K562 (cell line): Measurements from ENCODE around the gene BIK. TPM values are rescaled to one million over a fixed set of nuclear protein-coding genes. Genes with fewer than 3 reads are reported as not detected.

ENCODE experiments used
- ARNT ChIP-seq, 2 experiments: fragments of 450-650 bp; IDR thresholded peaks; 2 replicates each; pipeline ENCODE4 v1.6.1; 2016; ENCODE audit warnings: mild to moderate bottlenecking in 1 of 2
- BACH1 ChIP-seq: fragments of 200-800 bp; sonication (Bioruptor generic); IDR thresholded peaks from 2 replicates; pipeline ENCODE4 v1.6.1; 2016; ENCODE audit warnings: missing genetic modification characterization, missing compliant biosample characterization
- CBFA2T3 ChIP-seq: fragments of 450-650 bp; IDR thresholded peaks from 2 replicates; pipeline ENCODE4 v1.6.1; 2017
- CHAMP1 ChIP-seq: fragments of 450-650 bp; IDR thresholded peaks from 2 replicates; pipeline ENCODE4 v1.6.1; 2016; ENCODE audit warnings: mild to moderate bottlenecking
- E2F3 ChIP-seq: fragments of 250-450 bp; sonication (Bioruptor Pico); IDR thresholded peaks from 2 replicates; pipeline ENCODE4 v1.4.0; 2020; ENCODE audit warnings: mild to moderate bottlenecking
- ESRRB ChIP-seq: fragments of 250-450 bp; sonication (Bioruptor Pico); IDR thresholded peaks from 2 replicates; pipeline ENCODE4 v1.5.0; 2020; ENCODE audit warnings: mild to moderate bottlenecking, moderate library complexity, borderline replicate concordance
- ILK ChIP-seq: fragments of 450-650 bp; IDR thresholded peaks from 2 replicates; pipeline ENCODE4 v1.6.1; 2016; ENCODE audit warnings: missing genetic modification characterization, low read depth, mild to moderate bottlenecking, missing compliant biosample characterization, moderate library complexity, borderline replicate concordance
- MTA3 ChIP-seq: fragments of 450-650 bp; formaldehyde crosslinking; IDR thresholded peaks from 2 replicates; pipeline ENCODE4 v1.6.1; 2017; ENCODE audit warnings: mild to moderate bottlenecking, borderline replicate concordance
- NCOA4 ChIP-seq: fragments of 450-650 bp; IDR thresholded peaks from 2 replicates; pipeline ENCODE4 v1.6.1; 2018; ENCODE audit warnings: mild to moderate bottlenecking; ENCODE audit not compliant: partially characterized antibody
- SIN3A ChIP-seq, 2 experiments: fragments of 150-350 bp in 1 of 2; IDR thresholded peaks; 2 replicates each; pipeline ENCODE4 v1.6.1; 2011 to 2016; ENCODE audit warnings: borderline replicate concordance in 2 of 2, low read depth in 2 of 2, low read length in 2 of 2, mild to moderate bottlenecking in 2 of 2, moderate library complexity in 2 of 2; ENCODE audit not compliant: control insufficient read depth in 1 of 2
- SUPT5H ChIP-seq: fragments of 450-650 bp; IDR thresholded peaks from 2 replicates; pipeline ENCODE4 v1.6.1; 2016
- TEAD2 ChIP-seq: fragments of 450-650 bp; IDR thresholded peaks from 2 replicates; pipeline ENCODE4 v1.6.1; 2016; ENCODE audit warnings: missing genetic modification characterization, control low read depth, missing compliant biosample characterization
- ZNF778 ChIP-seq: fragments of 450-650 bp; formaldehyde crosslinking; IDR thresholded peaks from 2 replicates; pipeline ENCODE4 v1.4.0; 2020; ENCODE audit warnings: mild to moderate bottlenecking, moderate library complexity
- ZNF785 ChIP-seq: fragments of 250-450 bp; sonication (Bioruptor Pico); IDR thresholded peaks from 2 replicates; pipeline ENCODE4 v1.4.0; 2020; ENCODE audit warnings: mild to moderate bottlenecking
- polyA plus RNA-seq, 8 experiments: library from polyadenylated mRNA; depleted of rRNA in 4 of 8; stranded (reverse) in 5 of 8; unstranded in 3 of 8; fragments of >200 nt; fragmentation: Nextera tagmentation in 2 of 8; fragmentation: Illumina TruSeq in 1 of 8; extraction: Ambion mirVana in 2 of 8; extraction: Trizol in 1 of 8; gene quantifications; 2 replicates each; pipeline versions ENCODE4 v1.2.1 to v1.2.3, GENCODE V29; 2011 to 2014; ENCODE audit warnings: inconsistent platforms in 1 of 8, missing spikeins in 1 of 8
- total RNA-seq, 7 experiments: library from RNA; depleted of rRNA in 6 of 7; stranded (reverse); fragments of >200 nt in 6 of 7; fragmentation: Illumina TruSeq in 2 of 7; extraction: Trizol in 2 of 7; gene quantifications; 2 replicates each; pipeline versions ENCODE4 v1.2.1 to v1.2.3, GENCODE V29; 2011 to 2021; ENCODE audit warnings: low replicate concordance in 1 of 7
- TF ChIP-seq, protein P1 (sequence below): fragments of 250-450 bp; sonication (Bioruptor Pico); IDR thresholded peaks from 2 replicates; pipeline ENCODE4 v1.4.0; 2020
- TF ChIP-seq, protein P2 (sequence below): sonication (generic); formaldehyde crosslinking; IDR thresholded peaks from 2 replicates; pipeline ENCODE4 v1.8.0; 2022; ENCODE audit warnings: missing genetic modification reagents, mild to moderate bottlenecking, borderline replicate concordance
- TF ChIP-seq, protein P3 (sequence below): sonication (generic); formaldehyde crosslinking; IDR thresholded peaks from 2 replicates; pipeline ENCODE4 v1.9.0; 2022; ENCODE audit warnings: mild to moderate bottlenecking, missing genetic modification reagents

Gene BIK
- total and polyA plus RNA-seq, 9 of the 15 experiments (the other 6 are each of a cell fraction or from before 2014, with no cell fraction given): 0.08 to 0.23 (median 0.18) TPM; not detected in 4

DNA sequence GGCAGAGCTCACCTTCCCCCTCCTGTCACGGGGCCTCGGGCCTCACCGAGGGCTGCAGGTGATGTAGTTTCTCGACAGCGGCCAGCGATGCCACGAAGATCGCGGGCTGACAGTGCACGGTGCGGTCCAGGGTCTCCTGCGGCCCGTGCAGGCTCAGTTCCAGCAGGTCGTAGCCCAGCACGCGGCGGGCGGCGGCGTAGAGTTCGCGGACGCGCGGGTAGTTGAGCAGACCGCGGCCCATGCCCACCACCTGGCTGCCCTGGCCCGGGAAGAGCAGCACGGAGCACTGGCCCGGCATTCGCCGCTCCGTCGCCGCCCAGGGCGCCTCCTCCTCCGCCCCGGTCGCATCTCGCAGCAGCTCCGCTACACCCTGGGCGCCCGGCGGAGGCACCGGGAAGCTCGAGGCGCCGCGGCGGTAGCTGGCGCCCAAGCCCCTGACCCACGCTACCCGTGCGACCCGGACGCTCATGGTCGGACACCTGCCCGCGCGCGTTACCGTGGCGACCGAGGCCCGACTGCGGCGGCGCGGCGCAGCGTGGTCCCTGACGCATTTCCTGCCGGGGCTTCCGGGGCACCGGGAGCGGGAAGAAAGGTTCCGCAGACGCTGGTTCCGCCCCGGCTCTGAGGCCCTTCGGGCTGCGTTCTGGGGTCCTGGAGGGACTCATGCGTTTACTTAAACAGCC is 32.5 kb downstream of the BIK start, which contains the start of gene MCAT (continued):
- TF ChIP-seq SIN3A (IDR thresholded peaks at IDR 0.05; ENCODE audit: borderline replicate concordance in 2 of 2, control insufficient read depth in 1 of 2, low read depth in 2 of 2, low read length in 2 of 2): peak; percentile 72 to 90; a peak in 3 of 4 replicates
- TF ChIP-seq ESRRB (CRISPR knock-in tag): no peak
- no peak for TF ChIP-seq BACH1 (tag)
- TF ChIP-seq ZNF778 (CRISPR knock-in tag): no peak
- TF ChIP-seq, protein P1, sequence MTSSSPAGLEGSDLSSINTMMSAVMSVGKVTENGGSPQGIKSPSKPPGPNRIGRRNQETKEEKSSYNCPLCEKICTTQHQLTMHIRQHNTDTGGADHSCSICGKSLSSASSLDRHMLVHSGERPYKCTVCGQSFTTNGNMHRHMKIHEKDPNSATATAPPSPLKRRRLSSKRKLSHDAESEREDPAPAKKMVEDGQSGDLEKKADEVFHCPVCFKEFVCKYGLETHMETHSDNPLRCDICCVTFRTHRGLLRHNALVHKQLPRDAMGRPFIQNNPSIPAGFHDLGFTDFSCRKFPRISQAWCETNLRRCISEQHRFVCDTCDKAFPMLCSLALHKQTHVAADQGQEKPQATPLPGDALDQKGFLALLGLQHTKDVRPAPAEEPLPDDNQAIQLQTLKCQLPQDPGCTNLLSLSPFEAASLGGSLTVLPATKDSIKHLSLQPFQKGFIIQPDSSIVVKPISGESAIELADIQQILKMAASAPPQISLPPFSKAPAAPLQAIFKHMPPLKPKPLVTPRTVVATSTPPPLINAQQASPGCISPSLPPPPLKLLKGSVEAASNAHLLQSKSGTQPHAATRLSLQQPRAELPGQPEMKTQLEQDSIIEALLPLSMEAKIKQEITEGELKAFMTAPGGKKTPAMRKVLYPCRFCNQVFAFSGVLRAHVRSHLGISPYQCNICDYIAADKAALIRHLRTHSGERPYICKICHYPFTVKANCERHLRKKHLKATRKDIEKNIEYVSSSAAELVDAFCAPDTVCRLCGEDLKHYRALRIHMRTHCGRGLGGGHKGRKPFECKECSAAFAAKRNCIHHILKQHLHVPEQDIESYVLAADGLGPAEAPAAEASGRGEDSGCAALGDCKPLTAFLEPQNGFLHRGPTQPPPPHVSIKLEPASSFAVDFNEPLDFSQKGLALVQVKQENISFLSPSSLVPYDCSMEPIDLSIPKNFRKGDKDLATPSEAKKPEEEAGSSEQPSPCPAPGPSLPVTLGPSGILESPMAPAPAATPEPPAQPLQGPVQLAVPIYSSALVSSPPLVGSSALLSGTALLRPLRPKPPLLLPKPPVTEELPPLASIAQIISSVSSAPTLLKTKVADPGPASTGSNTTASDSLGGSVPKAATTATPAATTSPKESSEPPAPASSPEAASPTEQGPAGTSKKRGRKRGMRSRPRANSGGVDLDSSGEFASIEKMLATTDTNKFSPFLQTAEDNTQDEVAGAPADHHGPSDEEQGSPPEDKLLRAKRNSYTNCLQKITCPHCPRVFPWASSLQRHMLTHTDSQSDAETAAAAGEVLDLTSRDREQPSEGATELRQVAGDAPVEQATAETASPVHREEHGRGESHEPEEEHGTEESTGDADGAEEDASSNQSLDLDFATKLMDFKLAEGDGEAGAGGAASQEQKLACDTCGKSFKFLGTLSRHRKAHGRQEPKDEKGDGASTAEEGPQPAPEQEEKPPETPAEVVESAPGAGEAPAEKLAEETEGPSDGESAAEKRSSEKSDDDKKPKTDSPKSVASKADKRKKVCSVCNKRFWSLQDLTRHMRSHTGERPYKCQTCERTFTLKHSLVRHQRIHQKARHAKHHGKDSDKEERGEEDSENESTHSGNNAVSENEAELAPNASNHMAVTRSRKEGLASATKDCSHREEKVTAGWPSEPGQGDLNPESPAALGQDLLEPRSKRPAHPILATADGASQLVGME (CRISPR knock-in tag): no peak
- no peak for TF ChIP-seq ILK
- no peak for TF ChIP-seq CBFA2T3
- TF ChIP-seq, protein P2, sequence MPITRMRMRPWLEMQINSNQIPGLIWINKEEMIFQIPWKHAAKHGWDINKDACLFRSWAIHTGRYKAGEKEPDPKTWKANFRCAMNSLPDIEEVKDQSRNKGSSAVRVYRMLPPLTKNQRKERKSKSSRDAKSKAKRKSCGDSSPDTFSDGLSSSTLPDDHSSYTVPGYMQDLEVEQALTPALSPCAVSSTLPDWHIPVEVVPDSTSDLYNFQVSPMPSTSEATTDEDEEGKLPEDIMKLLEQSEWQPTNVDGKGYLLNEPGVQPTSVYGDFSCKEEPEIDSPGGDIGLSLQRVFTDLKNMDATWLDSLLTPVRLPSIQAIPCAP: no peak
- no peak for TF ChIP-seq CHAMP1
- no peak for TF ChIP-seq ARNT (IDR thresholded peaks at IDR 0.05)
- TF ChIP-seq ZNF785: no peak
- TF ChIP-seq TEAD2: no peak
- no peak for TF ChIP-seq SUPT5H
- TF ChIP-seq E2F3 (CRISPR knock-in tag): no peak
- TF ChIP-seq MTA3: 0 out of 2 replicates have a peak, but pooled peaks have one; percentile 27
- no peak for TF ChIP-seq NCOA4
- TF ChIP-seq, protein P3, sequence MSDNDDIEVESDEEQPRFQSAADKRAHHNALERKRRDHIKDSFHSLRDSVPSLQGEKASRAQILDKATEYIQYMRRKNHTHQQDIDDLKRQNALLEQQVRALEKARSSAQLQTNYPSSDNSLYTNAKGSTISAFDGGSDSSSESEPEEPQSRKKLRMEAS (CRISPR knock-in tag): peak; percentile 88
